HG02938 (cell line): ENCODE results near the gene CSMD2.

Source experiments
- ATAC-seq: cut with Tn5 transposase; IDR thresholded peaks from one replicate; pipeline ENCODE4 v1.9.1; 2021; ENCODE audit warnings: mild to moderate bottlenecking, moderate library complexity; ENCODE audit not compliant: unreplicated experiment

Gene CSMD2

GRCh38 chr1:33698361-33699035, 466.5 kb downstream of the CSMD2 start:
- no peak for ATAC-seq

DNA sequence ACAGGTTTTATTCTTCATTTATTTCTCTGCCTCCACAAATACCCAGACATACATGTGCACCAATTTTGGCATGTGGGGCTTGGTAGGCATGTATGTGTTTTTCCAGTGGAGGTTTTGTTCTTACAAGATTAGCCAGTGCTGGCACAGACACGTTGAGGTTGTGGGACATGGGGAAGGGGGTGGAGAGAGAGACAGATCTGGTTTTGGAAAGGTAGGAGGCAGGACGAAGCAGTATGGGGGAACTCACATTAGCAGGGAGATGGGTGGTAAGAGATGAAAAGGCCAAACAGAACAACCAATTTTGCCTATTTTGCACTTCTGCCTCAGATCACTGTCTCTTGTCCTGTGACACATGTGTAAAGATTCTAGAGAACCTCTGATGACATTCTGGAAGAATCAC, 467.2 kb downstream of the CSMD2 start:
- no peak for ATAC-seq

DNA sequence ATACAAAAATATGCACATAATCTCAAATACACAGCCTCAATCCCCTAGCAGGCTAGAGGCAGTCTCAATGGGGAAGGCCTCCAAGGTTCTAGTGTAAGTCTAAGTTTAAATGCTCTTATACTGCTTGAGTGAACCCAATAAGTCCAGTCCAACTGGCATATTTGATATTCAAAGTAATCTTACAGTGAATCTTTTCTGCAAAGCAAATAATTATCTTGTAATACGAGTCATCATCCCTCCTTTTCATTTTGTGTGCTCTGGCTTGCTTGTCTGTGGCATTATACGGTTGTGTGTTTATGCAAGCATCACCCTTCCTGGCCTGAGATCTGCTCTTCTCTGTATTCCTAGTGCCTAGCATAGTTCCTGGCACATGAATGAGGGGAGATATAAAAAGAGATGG, 468.1 kb downstream of the CSMD2 start:
- ATAC-seq: no peak

- no peak for ATAC-seq
Observed at GRCh38 chr1:33696311-33696710, 468.7 kb downstream of the CSMD2 start.

- ATAC-seq: no peak
Observed at GRCh38 chr1:33692206-33693188, 472.5 kb downstream of the CSMD2 start.

DNA sequence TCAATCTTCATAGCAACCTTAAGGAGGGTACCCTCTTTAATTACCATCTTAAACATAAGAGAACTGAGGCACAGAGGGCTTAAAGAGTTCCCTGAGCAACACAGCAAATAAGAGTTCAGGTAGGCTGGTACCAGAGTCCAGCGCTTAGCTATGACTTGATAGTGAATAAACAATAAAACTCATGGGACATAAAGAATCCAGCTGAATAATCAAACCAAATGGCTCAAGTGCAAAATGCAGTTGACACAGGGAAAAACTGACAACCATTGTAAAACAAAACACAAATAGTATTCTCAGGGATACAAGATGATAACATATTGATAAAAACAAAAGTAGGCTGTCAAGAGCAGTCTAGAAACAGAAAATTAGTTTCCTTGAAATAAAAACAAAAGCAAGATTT, 478.0 kb downstream of the CSMD2 start:
- ATAC-seq: no peak

DNA sequence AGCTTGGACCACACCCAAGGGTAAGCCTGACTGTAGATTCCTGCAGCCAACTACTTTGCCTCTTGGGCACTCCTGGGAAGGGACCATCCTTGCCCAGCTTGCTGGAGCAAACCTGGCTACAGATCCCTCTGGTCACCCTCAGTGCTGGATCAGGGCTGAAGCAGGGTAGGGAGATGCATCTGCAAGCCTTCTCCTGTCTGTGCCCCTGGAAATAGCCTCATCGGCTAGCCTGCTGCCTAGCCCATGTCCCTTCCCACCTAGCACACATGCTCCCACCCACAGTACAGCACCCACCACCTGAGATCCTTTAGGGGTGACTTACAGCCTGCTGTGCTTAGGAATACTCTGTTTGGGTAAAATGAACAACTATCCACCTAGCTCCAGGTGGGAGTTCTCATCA, 478.5 kb downstream of the CSMD2 start:
- no peak for ATAC-seq

DNA sequence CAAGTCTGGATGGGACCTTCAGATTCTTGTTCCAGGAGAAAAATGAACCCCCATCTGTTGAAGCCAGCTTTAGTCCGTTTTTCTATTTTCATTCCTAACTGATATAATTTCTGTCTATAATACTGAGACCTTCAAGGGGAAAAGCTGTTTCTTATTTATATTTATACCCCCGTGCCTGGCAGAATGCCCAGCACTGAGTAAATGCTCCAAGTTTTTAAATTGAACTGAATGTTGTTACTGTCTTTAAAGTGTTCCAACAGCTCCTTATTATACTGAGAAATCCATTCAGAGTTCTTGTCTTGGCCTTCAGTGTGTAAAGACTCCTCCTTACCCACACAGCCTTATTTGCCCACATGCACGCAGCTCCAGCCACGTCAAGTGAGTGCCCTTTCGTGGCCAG, 479.8 kb downstream of the CSMD2 start:
- no peak for ATAC-seq

- no peak for ATAC-seq
Observed at GRCh38 chr1:33684396-33685179, 480.4 kb downstream of the CSMD2 start.

GRCh38 chr1:33683913-33684312, 481.1 kb downstream of the CSMD2 start:
- no peak for ATAC-seq

GRCh38 chr1:33682371-33682770, 482.7 kb downstream of the CSMD2 start:
- ATAC-seq: no peak

GRCh38 chr1:33680281-33680840, 484.7 kb downstream of the CSMD2 start:
- no peak for ATAC-seq

- ATAC-seq: no peak
Observed at GRCh38 chr1:33670567-33670966, 494.5 kb downstream of the CSMD2 start.

GRCh38 chr1:33668695-33669094, 496.3 kb downstream of the CSMD2 start:
- ATAC-seq: no peak

GRCh38 chr1:33667386-33668282, 497.4 kb downstream of the CSMD2 start:
- no peak for ATAC-seq

- ATAC-seq: no peak
Observed at GRCh38 chr1:33666616-33667015, 498.4 kb downstream of the CSMD2 start.

DNA sequence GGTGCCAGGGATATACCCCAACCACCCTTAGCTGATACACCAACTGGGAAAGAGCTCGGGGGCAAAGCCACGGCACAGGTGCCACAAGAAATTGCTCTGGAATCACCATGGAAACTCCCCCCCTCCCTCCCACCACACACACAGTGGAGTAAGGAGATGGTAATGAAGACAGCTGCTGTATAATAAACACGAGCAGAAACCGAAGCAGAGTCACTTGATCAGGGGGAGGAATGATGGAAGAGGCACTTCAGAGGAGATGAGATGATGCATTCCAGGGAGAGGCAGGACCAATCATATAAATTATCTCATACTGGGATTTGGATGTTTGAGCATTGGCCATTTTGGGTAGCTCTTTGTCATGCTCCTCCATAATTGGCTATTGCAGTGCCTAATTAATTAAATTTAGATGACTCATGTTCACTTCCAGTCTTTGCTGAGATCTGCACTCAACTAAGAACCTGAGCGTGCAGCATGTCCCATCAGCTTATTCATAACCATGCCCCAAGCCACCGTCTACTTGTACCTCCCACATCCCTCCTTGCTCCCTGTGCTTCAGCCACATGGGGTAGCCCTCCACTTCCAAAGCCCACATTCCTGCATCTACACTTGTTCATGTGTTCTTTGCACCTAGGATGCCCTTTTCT, 503.1 kb downstream of the CSMD2 start:
- ATAC-seq: no peak

- no peak for ATAC-seq
Observed at GRCh38 chr1:33660956-33661355, 504.1 kb downstream of the CSMD2 start.

DNA sequence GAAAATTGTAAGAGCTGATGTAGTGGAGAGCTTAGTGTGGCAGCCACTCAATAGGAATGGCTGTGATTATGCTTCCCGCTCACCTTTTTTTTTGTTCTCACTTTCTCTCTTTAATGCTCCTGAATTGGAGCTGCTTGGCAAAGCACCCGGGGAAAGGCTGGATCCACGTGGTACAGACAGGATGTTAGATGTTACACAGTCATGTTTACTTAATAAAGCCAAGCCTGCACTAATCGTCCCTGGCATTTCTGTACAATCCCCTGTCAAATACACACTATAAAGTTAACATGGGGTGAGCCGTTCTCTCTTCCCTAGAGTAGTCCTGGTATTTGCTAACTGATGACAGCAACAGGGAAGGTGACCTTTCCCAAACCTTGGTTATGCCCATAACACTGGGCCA, 504.8 kb downstream of the CSMD2 start:
- ATAC-seq: no peak

DNA sequence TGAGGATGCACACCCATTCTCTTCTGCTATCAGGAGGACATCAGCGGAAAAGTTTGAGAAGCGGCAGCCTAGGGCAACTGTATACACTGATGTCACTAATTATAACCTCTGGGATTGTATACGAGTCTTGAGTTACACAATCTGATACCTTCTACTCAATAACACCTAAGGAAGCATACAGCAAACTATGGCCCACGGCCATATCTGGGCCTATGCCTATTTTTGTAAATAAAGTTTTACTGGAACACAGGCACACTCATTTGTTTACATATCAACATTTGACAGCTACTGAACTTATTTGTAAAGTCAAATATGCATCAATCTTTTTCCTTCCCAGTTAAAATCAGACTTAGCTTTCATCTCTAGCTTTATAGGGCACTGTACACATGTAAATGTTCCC, 505.4 kb downstream of the CSMD2 start:
- ATAC-seq: no peak
